HL-60 (cell line): ENCODE data around the gene CYTH1.

Experiments used
- DNase-seq, 2 experiments: peaks; one replicate each; pipeline ENCODE4 v3.0.0-alpha.2; 2010 to 2020; ENCODE audit warnings: low read depth in 1 of 2, low spot score in 1 of 2
- H3K27ac ChIP-seq: fragments of 250-450 bp; sonication (Bioruptor Pico); replicated peaks from 2 replicates; pipeline ENCODE4 v1.5.1; 2020; ENCODE audit warnings: mild to moderate bottlenecking, moderate library complexity
- H3K27me3 ChIP-seq: fragments of 250-450 bp; sonication (Bioruptor Pico); 2 replicates; pipeline ENCODE4 v1.5.1; 2021; ENCODE audit warnings: mild to moderate bottlenecking, moderate library complexity; ENCODE audit not compliant: insufficient read depth, poor library complexity, severe bottlenecking
- H3K4me3 ChIP-seq: replicated peaks from 2 replicates; pipeline ENCODE4 v1.5.1; 2011; ENCODE audit warnings: mild to moderate bottlenecking, control low read depth, low read length; ENCODE audit not compliant: insufficient read depth
- CTCF ChIP-seq: IDR thresholded peaks from one replicate; pipeline ENCODE4 v1.5.1; 2011; ENCODE audit warnings: low read length, control low read depth, inconsistent platforms; ENCODE audit not compliant: insufficient read depth
- GABPA ChIP-seq: IDR thresholded peaks from 2 replicates; pipeline ENCODE4 v1.6.1; 2012; ENCODE audit warnings: low read depth
- POLR2AphosphoS5 ChIP-seq: IDR thresholded peaks from 2 replicates; pipeline ENCODE4 v1.6.1; 2012; ENCODE audit warnings: low read depth
- SPI1 ChIP-seq: IDR thresholded peaks from 2 replicates; pipeline ENCODE4 v1.6.1; 2012; ENCODE audit warnings: low read depth, mild to moderate bottlenecking, borderline replicate concordance
- TF ChIP-seq, protein P1 (sequence below): IDR thresholded peaks from 2 replicates; pipeline ENCODE4 v1.6.1; 2012; ENCODE audit warnings: low read depth; ENCODE audit not compliant: insufficient replicate concordance

Gene CYTH1

GRCh38 chr17:78794864-78795640, 13.0 kb upstream of the CYTH1 start:
- no peak overlapping the region for H3K4me3 ChIP-seq
- H3K27ac ChIP-seq = no peak overlapping the region
- H3K27me3 ChIP-seq = no peaks in the 10 kb centered on the region
- TF ChIP-seq, protein P1, sequence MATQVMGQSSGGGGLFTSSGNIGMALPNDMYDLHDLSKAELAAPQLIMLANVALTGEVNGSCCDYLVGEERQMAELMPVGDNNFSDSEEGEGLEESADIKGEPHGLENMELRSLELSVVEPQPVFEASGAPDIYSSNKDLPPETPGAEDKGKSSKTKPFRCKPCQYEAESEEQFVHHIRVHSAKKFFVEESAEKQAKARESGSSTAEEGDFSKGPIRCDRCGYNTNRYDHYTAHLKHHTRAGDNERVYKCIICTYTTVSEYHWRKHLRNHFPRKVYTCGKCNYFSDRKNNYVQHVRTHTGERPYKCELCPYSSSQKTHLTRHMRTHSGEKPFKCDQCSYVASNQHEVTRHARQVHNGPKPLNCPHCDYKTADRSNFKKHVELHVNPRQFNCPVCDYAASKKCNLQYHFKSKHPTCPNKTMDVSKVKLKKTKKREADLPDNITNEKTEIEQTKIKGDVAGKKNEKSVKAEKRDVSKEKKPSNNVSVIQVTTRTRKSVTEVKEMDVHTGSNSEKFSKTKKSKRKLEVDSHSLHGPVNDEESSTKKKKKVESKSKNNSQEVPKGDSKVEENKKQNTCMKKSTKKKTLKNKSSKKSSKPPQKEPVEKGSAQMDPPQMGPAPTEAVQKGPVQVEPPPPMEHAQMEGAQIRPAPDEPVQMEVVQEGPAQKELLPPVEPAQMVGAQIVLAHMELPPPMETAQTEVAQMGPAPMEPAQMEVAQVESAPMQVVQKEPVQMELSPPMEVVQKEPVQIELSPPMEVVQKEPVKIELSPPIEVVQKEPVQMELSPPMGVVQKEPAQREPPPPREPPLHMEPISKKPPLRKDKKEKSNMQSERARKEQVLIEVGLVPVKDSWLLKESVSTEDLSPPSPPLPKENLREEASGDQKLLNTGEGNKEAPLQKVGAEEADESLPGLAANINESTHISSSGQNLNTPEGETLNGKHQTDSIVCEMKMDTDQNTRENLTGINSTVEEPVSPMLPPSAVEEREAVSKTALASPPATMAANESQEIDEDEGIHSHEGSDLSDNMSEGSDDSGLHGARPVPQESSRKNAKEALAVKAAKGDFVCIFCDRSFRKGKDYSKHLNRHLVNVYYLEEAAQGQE = no peak
- TF ChIP-seq CTCF = no peak
- no peak for TF ChIP-seq SPI1
- no peak for TF ChIP-seq GABPA
- TF ChIP-seq POLR2AphosphoS5 = no peak
- no peak for DNase-seq

- Histone ChIP-seq H3K27ac (no peak overlapping the region), H3K27me3 (no peaks in the 10 kb centered on the region), H3K4me3 (no peak overlapping the region)
- TF ChIP-seq SPI1 (no peak), POLR2AphosphoS5 (no peak), CTCF (no peak), GABPA (no peak)
- TF ChIP-seq, protein P1 = no peak
- DNase-seq = no peak
Measured at GRCh38 chr17:78794399-78794798, 12.3 kb upstream of the CYTH1 start.

- H3K27me3 ChIP-seq = no peaks in the 10 kb centered on the region
- H3K4me3 ChIP-seq = no peak overlapping the region
- H3K27ac ChIP-seq = no peak overlapping the region
- DNase-seq = no peak
- TF ChIP-seq, protein P1 = no peak
- TF ChIP-seq POLR2AphosphoS5 = no peak
- no peak for TF ChIP-seq CTCF
- TF ChIP-seq SPI1 = no peak
- TF ChIP-seq GABPA = no peak
Measured at GRCh38 chr17:78793968-78794367, 11.9 kb upstream of the CYTH1 start.
